Breast epithelium (tissue), 4 donors: ENCODE results near the gene KHDRBS1. TPM values are rescaled to one million over a fixed set of nuclear protein-coding genes. Genes with fewer than 3 reads are reported as not detected.

Experiments
- DNase-seq, 2 donors: peaks; one replicate each; pipeline ENCODE4 v3.0.0-alpha.2; 2019; ENCODE audit warnings: low spot score in 2 of 2
- H3K27ac ChIP-seq, 2 donors: fragments of 200-600 bp; sonication (generic) in 1 of 2; one replicate each; pipeline ENCODE4 v1.5.1; 2016 to 2019; ENCODE audit warnings: mild to moderate bottlenecking in 1 of 2
- H3K27me3 ChIP-seq, 2 donors: fragments of 200-600 bp; sonication (generic) in 1 of 2; one replicate each; pipeline versions ENCODE4 v1.5.1 to v1.6.0; 2017 to 2019; ENCODE audit warnings: control low read depth in 1 of 2, mild to moderate bottlenecking in 1 of 2
- H3K36me3 ChIP-seq: fragments of 200-600 bp; one replicate; pipeline ENCODE4 v1.5.1; 2019
- H3K4me1 ChIP-seq, 2 donors: fragments of 200-600 bp; sonication (generic); one replicate each; pipeline ENCODE4 v1.5.1; 2016 to 2019; ENCODE audit warnings: control low read depth in 1 of 2
- H3K4me3 ChIP-seq, 3 donors: fragments of 200-600 bp; sonication (generic); 1 replicate in 2 of 3; 2 replicates in 1 of 3; pipeline ENCODE4 v1.5.1; 2016 to 2019; ENCODE audit warnings: mild to moderate bottlenecking in 3 of 3, moderate library complexity in 2 of 3
- H3K9me3 ChIP-seq, 2 donors: fragments of 200-600 bp; sonication (generic) in 1 of 2; one replicate each; pipeline ENCODE4 v1.5.1; 2016 to 2019; ENCODE audit warnings: control low read depth in 1 of 2
- POLR2A ChIP-seq: fragments of 450-650 bp; IDR thresholded peaks from one replicate; pipeline ENCODE4 v1.6.1; 2016; ENCODE audit warnings: antibody characterized with exemption, mild to moderate bottlenecking, moderate library complexity
- POLR2AphosphoS5 ChIP-seq, 3 donors: sonication (generic); formaldehyde crosslinking; IDR thresholded peaks; one replicate each; pipeline ENCODE4 v1.6.1; 2017; ENCODE audit warnings: antibody characterized with exemption in 3 of 3
- intact Hi-C: fragments of 100-400 bp; cut with DNase I; formaldehyde crosslinking; loops from one replicate; pipeline ENCODE4 v1.15.1; 2023; ENCODE audit warnings: low total_unique reads
- total RNA-seq, 3 donors: library from RNA; depleted of rRNA; stranded (reverse); fragments of >200 nt; gene quantifications; one replicate each; pipeline ENCODE4 v1.1.0, GENCODE V29; 2016
- TF ChIP-seq, protein P1 (sequence below), 3 donors: fragments of 450-650 bp; IDR thresholded peaks; one replicate each; pipeline ENCODE4 v1.5.1; 2016 to 2017; ENCODE audit warnings: antibody characterized with exemption in 3 of 3, mild to moderate bottlenecking in 3 of 3, moderate library complexity in 3 of 3

The KHDRBS1 gene
- total RNA-seq, 3 donors from 2014 or later = 58.2 to 78.7 (median 66.9) TPM

DNA sequence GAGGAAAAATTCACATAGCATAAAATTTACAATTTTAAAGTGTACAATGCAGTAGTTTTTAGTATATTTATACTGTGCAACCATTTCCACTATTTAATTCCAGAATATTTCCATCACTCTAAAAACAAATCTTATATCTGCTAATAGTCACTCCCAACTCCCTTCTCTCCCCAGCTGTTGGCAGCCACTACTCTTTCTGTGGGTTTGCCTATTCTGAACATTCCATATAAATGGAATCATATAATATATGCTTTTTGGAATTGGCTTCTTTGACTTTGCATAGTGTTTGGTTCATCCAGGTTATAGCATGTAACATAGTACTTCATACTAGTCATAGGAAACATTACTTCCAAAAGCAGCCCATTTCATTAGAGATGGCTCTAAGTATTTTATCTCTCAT is 34.0 kb downstream of the KHDRBS1 start:
- TF ChIP-seq POLR2AphosphoS5 (IDR thresholded peaks at IDR 0.05) (no peak), POLR2A (no peak)
- TF ChIP-seq, protein P1, sequence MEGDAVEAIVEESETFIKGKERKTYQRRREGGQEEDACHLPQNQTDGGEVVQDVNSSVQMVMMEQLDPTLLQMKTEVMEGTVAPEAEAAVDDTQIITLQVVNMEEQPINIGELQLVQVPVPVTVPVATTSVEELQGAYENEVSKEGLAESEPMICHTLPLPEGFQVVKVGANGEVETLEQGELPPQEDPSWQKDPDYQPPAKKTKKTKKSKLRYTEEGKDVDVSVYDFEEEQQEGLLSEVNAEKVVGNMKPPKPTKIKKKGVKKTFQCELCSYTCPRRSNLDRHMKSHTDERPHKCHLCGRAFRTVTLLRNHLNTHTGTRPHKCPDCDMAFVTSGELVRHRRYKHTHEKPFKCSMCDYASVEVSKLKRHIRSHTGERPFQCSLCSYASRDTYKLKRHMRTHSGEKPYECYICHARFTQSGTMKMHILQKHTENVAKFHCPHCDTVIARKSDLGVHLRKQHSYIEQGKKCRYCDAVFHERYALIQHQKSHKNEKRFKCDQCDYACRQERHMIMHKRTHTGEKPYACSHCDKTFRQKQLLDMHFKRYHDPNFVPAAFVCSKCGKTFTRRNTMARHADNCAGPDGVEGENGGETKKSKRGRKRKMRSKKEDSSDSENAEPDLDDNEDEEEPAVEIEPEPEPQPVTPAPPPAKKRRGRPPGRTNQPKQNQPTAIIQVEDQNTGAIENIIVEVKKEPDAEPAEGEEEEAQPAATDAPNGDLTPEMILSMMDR (IDR thresholded peaks at IDR 0.05) = no peak
- no peak for DNase-seq
- H3K9me3 ChIP-seq = no peaks in the 10 kb centered on the region
- H3K4me1 ChIP-seq = no peaks in the 10 kb centered on the region
- H3K27me3 ChIP-seq = no peaks in the 10 kb centered on the region
- no peak overlapping the region for H3K4me3 ChIP-seq
- peaks cover 6% of the 10 kb centered on the region for H3K36me3 ChIP-seq
- no peak overlapping the region for H3K27ac ChIP-seq
- intact Hi-C loops = no loop called here

DNA sequence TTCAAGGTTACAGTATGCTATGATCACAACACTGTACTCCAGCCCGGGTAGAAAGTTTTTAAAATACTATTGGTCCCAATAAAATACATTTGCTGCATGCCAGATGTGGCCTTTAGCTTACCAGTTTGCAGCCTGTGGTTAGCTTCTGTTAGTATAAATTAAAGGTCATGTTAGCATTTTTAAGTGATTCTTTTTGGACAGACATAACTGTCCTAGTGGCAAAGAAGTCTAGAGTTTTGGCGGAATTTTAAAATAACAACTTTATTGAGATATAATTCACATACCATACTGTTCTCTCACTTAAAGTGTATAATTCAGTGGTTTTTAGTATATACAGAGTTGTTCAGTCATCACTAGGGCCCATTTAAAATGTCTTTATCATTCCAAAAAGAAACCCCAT is 34.8 kb downstream of the KHDRBS1 start:
- peaks cover 6% of the 10 kb centered on the region for H3K36me3 ChIP-seq
- no peak for DNase-seq
- H3K27ac ChIP-seq = no peak overlapping the region
- TF ChIP-seq POLR2A (no peak), POLR2AphosphoS5 (IDR thresholded peaks at IDR 0.05) (no peak)
- TF ChIP-seq, protein P1 (IDR thresholded peaks at IDR 0.05) = no peak
- no peaks in the 10 kb centered on the region for H3K27me3 ChIP-seq
- H3K9me3 ChIP-seq = no peaks in the 10 kb centered on the region
- H3K4me3 ChIP-seq = no peak overlapping the region
- no peaks in the 10 kb centered on the region for H3K4me1 ChIP-seq
- intact Hi-C loops = no loop called here

DNA sequence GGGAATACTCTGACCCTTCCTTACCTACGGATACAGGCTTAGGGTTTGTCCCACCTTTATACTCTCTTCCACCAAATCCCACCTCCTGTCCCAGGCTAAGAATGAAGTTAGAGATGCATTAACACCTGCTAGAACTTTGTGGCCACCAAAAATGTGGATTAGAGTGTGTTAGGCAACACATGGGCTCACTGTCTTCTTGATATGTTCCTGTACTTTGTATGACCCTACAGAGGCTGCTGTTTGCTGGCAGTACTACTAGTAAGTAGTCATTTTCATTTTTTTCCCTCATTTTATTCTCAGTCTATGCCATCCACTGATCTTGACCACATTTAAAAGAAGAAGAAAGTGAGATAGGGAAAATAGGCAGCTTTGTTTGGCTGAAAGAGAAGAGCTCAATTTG is 38.0 kb downstream of the KHDRBS1 start:
- DNase-seq = no peak
- Histone ChIP-seq H3K4me3 (no peak overlapping the region), H3K36me3 (peaks cover 6% of the 10 kb centered on the region), H3K27ac (no peak overlapping the region), H3K4me1 (no peaks in the 10 kb centered on the region), H3K9me3 (no peaks in the 10 kb centered on the region), H3K27me3 (no peaks in the 10 kb centered on the region)
- intact Hi-C loops = no loop called here
- TF ChIP-seq POLR2AphosphoS5 (IDR thresholded peaks at IDR 0.05) (no peak), POLR2A (no peak)
- TF ChIP-seq, protein P1 (IDR thresholded peaks at IDR 0.05) = no peak

DNA sequence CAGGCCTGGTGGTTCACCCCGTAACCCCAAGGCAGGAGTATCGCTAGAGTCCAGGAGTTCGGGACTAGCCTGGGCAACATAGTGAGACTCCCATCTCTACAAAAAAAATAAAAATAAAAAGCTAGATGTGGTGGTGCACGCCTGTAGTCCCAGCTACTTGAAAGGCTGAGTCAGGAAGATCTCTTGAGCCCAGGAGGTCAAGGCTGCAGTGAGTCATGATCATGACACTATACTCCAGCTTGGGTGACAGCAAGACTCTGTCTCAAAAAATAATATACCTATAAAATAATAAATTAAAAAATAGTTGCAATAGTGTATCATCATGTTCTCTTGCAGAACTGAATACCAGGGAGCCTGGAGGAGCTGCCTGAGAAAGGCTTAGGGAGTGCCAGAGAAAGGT is 39.2 kb downstream of the KHDRBS1 start:
- H3K36me3 ChIP-seq = peaks cover 6% of the 10 kb centered on the region
- intact Hi-C loops = no loop called here
- no peak for DNase-seq
- no peak overlapping the region for H3K4me3 ChIP-seq
- no peaks in the 10 kb centered on the region for H3K9me3 ChIP-seq
- H3K27ac ChIP-seq = no peak overlapping the region
- no peaks in the 10 kb centered on the region for H3K4me1 ChIP-seq
- no peaks in the 10 kb centered on the region for H3K27me3 ChIP-seq
- TF ChIP-seq POLR2AphosphoS5 (IDR thresholded peaks at IDR 0.05) = no peak
- TF ChIP-seq, protein P1 (IDR thresholded peaks at IDR 0.05) = no peak
- no peak for TF ChIP-seq POLR2A

DNA sequence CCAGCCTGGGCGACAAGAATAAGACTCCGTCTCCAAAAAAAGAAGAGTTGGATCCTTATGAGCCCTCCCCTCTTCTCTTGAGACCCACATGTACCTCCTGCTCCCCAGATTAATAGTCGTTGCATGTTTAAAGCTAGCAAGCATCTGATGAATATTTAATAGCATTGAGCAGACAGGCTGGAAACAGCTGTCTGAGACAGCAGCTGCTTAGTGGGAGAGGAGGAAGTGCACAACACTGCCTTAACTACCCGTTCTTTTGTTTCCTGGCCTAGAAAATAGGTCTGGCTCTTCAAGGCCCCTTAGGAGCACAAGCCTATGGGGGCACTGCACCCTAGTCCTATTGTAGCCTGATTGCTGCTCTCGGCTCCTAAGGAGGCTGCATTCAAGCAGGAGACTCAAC is 41.7 kb downstream of the KHDRBS1 start:
- intact Hi-C loops = no loop called here
- Histone ChIP-seq H3K4me3 (no peak overlapping the region), H3K4me1 (no peaks in the 10 kb centered on the region), H3K27me3 (no peaks in the 10 kb centered on the region), H3K27ac (no peak overlapping the region), H3K9me3 (no peaks in the 10 kb centered on the region), H3K36me3 (peaks cover 6% of the 10 kb centered on the region)
- TF ChIP-seq, protein P1 (IDR thresholded peaks at IDR 0.05) = no peak
- TF ChIP-seq POLR2A (no peak), POLR2AphosphoS5 (IDR thresholded peaks at IDR 0.05) (no peak)
- no peak for DNase-seq
